GM23338 (cell line): ENCODE measurements around the gene MINDY3. TPM values are rescaled to one million over a fixed set of nuclear protein-coding genes. Genes with fewer than 3 reads are reported as not detected.

Experiments used
- ATAC-seq: fragments of 200-7000 bp; cut with Tn5 transposase; 3 replicates; pipeline ENCODE4 v1.9.1; 2020
- DNase-seq: peaks from one replicate; pipeline ENCODE4 v3.0.0-alpha.2; 2015; ENCODE audit warnings: low spot score
- H2AFZ ChIP-seq: fragments of 200-600 bp; sonication (generic); 2 replicates; pipeline ENCODE4 v1.8.0; 2016; ENCODE audit warnings: antibody characterized with exemption, mild to moderate bottlenecking, moderate library complexity
- H3F3A ChIP-seq: fragments of 200-600 bp; sonication (generic); replicated peaks from 2 replicates; pipeline ENCODE4 v1.8.0; 2017; ENCODE audit warnings: antibody characterized with exemption, mixed run types, low read depth
- H3K27ac ChIP-seq: fragments of 200-600 bp; sonication (generic); 2 replicates; pipeline ENCODE4 v1.6.1; 2016; ENCODE audit warnings: low read depth
- H3K27me3 ChIP-seq: fragments of 200-600 bp; sonication (generic); 2 replicates; pipeline ENCODE4 v1.8.0; 2016; ENCODE audit warnings: mild to moderate bottlenecking, mixed run types, moderate library complexity; ENCODE audit not compliant: insufficient read depth
- H3K36me3 ChIP-seq: fragments of 200-600 bp; sonication (generic); 2 replicates; pipeline ENCODE4 v1.8.0; 2016; ENCODE audit warnings: mild to moderate bottlenecking; ENCODE audit not compliant: insufficient read depth
- H3K4me1 ChIP-seq: fragments of 200-600 bp; sonication (generic); 2 replicates; pipeline ENCODE4 v1.8.0; 2016; ENCODE audit warnings: mild to moderate bottlenecking, moderate library complexity; ENCODE audit not compliant: insufficient read depth
- H3K4me2 ChIP-seq: fragments of 200-600 bp; sonication (generic); 2 replicates; pipeline ENCODE4 v1.7.1; 2017; ENCODE audit warnings: mixed run types
- H3K4me3 ChIP-seq: fragments of 200-600 bp; sonication (generic); 2 replicates; pipeline ENCODE4 v1.6.1; 2016; ENCODE audit warnings: mixed run types
- H3K79me2 ChIP-seq: fragments of 200-600 bp; sonication (generic); replicated peaks from 2 replicates; pipeline ENCODE4 v1.8.0; 2017; ENCODE audit warnings: mild to moderate bottlenecking; ENCODE audit not compliant: insufficient read depth
- H3K9me2 ChIP-seq: fragments of 200-600 bp; sonication (generic); 2 replicates; pipeline ENCODE4 v1.8.0; 2017; ENCODE audit not compliant: insufficient read depth
- H4K20me1 ChIP-seq: fragments of 200-600 bp; sonication (generic); replicated peaks from 2 replicates; pipeline ENCODE4 v1.8.0; 2017; ENCODE audit warnings: mild to moderate bottlenecking; ENCODE audit not compliant: insufficient read depth
- H3K27ac Mint-ChIP-seq: 2 replicates; pipeline ENCODE4 v1.8.0; 2020; ENCODE audit warnings: inconsistent platforms, mild to moderate bottlenecking, moderate library complexity, mixed read lengths
- H3K27me3 Mint-ChIP-seq: 3 replicates; pipeline ENCODE4 v1.8.0; 2022; ENCODE audit warnings: low read depth, mild to moderate bottlenecking, moderate library complexity, mixed read lengths, inconsistent platforms; ENCODE audit not compliant: insufficient read depth, poor library complexity
- H3K36me3 Mint-ChIP-seq: 3 replicates; pipeline ENCODE4 v1.8.0; 2021; ENCODE audit warnings: low read depth, mild to moderate bottlenecking, inconsistent platforms, moderate library complexity, mixed read lengths
- H3K4me1 Mint-ChIP-seq: 3 replicates; pipeline ENCODE4 v1.8.0; 2020; ENCODE audit warnings: mild to moderate bottlenecking, inconsistent platforms, mixed read lengths
- H3K4me3 Mint-ChIP-seq: 3 replicates; pipeline ENCODE4 v1.8.0; 2021; ENCODE audit warnings: moderate library complexity, mild to moderate bottlenecking, inconsistent platforms, mixed read lengths
- H3K9me3 Mint-ChIP-seq: 3 replicates; pipeline ENCODE4 v1.8.0; 2020; ENCODE audit warnings: moderate library complexity, mild to moderate bottlenecking, inconsistent platforms, mixed read lengths
- CREB1 ChIP-seq: fragments of 250-450 bp; sonication (Bioruptor Pico); IDR thresholded peaks from 2 replicates; pipeline ENCODE4 v1.5.0; 2020; ENCODE audit warnings: low read depth, mild to moderate bottlenecking, moderate library complexity
- EZH2 ChIP-seq: fragments of 200-600 bp; sonication (generic); IDR thresholded peaks from one replicate; pipeline ENCODE4 v1.8.0; 2017; ENCODE audit warnings: antibody characterized with exemption, mild to moderate bottlenecking, low read depth; ENCODE audit not compliant: unreplicated experiment
- EZH2phosphoT487 ChIP-seq: fragments of 200-600 bp; sonication (generic); IDR thresholded peaks from one replicate; pipeline ENCODE4 v1.8.1; 2018; ENCODE audit warnings: antibody characterized with exemption; ENCODE audit not compliant: unreplicated experiment
- JUNB ChIP-seq: IDR thresholded peaks from one replicate; pipeline ENCODE4 v1.6.1; 2016; ENCODE audit warnings: antibody characterized with exemption; ENCODE audit not compliant: unreplicated experiment
- NANOG ChIP-seq: IDR thresholded peaks from 2 replicates; pipeline ENCODE4 v1.6.1; 2016; ENCODE audit warnings: antibody characterized with exemption, borderline replicate concordance
- POLR2AphosphoS5 ChIP-seq: IDR thresholded peaks from 2 replicates; pipeline ENCODE4 v1.6.1; 2016; ENCODE audit warnings: antibody characterized with exemption, low read depth
- STAT1 ChIP-seq: IDR thresholded peaks from one replicate; pipeline ENCODE4 v1.6.1; 2016; ENCODE audit warnings: antibody characterized with exemption; ENCODE audit not compliant: unreplicated experiment
- ZNF114 ChIP-seq: fragments of 250-450 bp; sonication (Bioruptor Pico); IDR thresholded peaks from 2 replicates; pipeline ENCODE4 v1.5.0; 2020; ENCODE audit warnings: mild to moderate bottlenecking, moderate library complexity
- ZNF331 ChIP-seq: fragments of 250-450 bp; sonication (Bioruptor Pico); IDR thresholded peaks from 2 replicates; pipeline ENCODE4 v1.5.0; 2020; ENCODE audit warnings: low read depth, mild to moderate bottlenecking, moderate library complexity
- polyA plus RNA-seq: library from polyadenylated mRNA; unstranded; fragments of >200 nt; fragmentation: Nextera tagmentation; extraction: Ambion mirVana; gene quantifications from 2 replicates; pipeline ENCODE4 v1.2.1, GENCODE V29; 2016
- total RNA-seq: library from RNA; depleted of rRNA; stranded (reverse); fragments of >200 nt; shearing (Covaris generic); gene quantifications from 2 replicates; pipeline ENCODE4 v1.2.3, GENCODE V29; 2014
- TF ChIP-seq, protein P1 (sequence below), 2 experiments: fragments of 200-600 bp in 1 of 2; sonication (generic) in 1 of 2; conservative IDR thresholded peaks; 2 replicates each; pipeline versions ENCODE4 v1.5.1 to v1.6.1; 2016 to 2017; ENCODE audit warnings: antibody characterized with exemption in 2 of 2, low read depth in 2 of 2, mild to moderate bottlenecking in 2 of 2, moderate library complexity in 1 of 2
- TF ChIP-seq, protein P2 (sequence below): IDR thresholded peaks from one replicate; pipeline ENCODE4 v1.6.1; 2018; ENCODE audit warnings: antibody characterized with exemption; ENCODE audit not compliant: unreplicated experiment
- TF ChIP-seq, protein P3 (sequence below): IDR thresholded peaks from 2 replicates; pipeline ENCODE4 v1.6.1; 2016; ENCODE audit warnings: antibody characterized with exemption
- TF ChIP-seq, protein P4 (sequence below): fragments of 250-450 bp; sonication (Bioruptor Pico); IDR thresholded peaks from 2 replicates; pipeline ENCODE4 v1.5.0; 2020; ENCODE audit warnings: mild to moderate bottlenecking, moderate library complexity

Gene MINDY3
- total and polyA plus RNA-seq, 2 experiments from 2014 or later = 10.2 to 13.6 TPM

DNA sequence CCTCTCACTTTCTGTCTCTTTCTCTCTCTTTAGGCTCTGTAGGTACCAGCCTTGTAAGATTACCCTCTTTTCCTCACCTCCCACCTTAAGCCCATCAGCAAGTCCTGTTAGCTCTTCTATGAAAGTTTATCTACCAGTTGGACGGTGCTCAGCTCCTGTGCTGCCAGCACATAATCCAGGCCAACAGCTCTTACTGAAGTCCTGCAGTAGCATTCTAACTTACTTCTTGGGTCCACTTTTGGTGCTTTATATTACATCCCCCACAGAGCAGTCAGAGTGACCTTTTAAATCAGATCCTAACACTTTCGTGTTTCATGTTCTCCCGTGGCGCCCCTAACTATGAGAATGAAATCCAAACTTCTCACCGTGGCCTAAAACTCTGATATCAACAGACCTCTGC lies 101.7 kb downstream of the MINDY3 start:
- Mint-ChIP-seq H3K4me3 (no peak overlapping the region), H3K36me3 (no peaks in the 10 kb centered on the region), H3K27me3 (peaks cover 3% of the 10 kb centered on the region), H3K9me3 (peaks cover 3% of the 10 kb centered on the region), H3K27ac (no peak overlapping the region), H3K4me1 (no peaks in the 10 kb centered on the region)
- Histone ChIP-seq H3K4me1 (no peaks in the 10 kb centered on the region), H3K27me3 (no peaks in the 10 kb centered on the region), H4K20me1 (no peaks in the 10 kb centered on the region), H3K4me3 (no peak overlapping the region), H3K27ac (no peak overlapping the region), H3K4me2 (no peak overlapping the region), H3F3A (no peaks in the 10 kb centered on the region), H3K36me3 (no peaks in the 10 kb centered on the region), H3K9me2 (no peaks in the 10 kb centered on the region), H2AFZ (no peak overlapping the region), H3K79me2 (no peaks in the 10 kb centered on the region)
- TF ChIP-seq, protein P1, sequence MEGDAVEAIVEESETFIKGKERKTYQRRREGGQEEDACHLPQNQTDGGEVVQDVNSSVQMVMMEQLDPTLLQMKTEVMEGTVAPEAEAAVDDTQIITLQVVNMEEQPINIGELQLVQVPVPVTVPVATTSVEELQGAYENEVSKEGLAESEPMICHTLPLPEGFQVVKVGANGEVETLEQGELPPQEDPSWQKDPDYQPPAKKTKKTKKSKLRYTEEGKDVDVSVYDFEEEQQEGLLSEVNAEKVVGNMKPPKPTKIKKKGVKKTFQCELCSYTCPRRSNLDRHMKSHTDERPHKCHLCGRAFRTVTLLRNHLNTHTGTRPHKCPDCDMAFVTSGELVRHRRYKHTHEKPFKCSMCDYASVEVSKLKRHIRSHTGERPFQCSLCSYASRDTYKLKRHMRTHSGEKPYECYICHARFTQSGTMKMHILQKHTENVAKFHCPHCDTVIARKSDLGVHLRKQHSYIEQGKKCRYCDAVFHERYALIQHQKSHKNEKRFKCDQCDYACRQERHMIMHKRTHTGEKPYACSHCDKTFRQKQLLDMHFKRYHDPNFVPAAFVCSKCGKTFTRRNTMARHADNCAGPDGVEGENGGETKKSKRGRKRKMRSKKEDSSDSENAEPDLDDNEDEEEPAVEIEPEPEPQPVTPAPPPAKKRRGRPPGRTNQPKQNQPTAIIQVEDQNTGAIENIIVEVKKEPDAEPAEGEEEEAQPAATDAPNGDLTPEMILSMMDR (conservative IDR thresholded peaks at IDR 0.05; ENCODE audit: low read depth in 2 of 2) = no peak
- TF ChIP-seq EZH2 (no peak), POLR2AphosphoS5 (no peak), CREB1 (CRISPR knock-in tag) (no peak), NANOG (no peak), ZNF331 (CRISPR knock-in tag) (no peak), EZH2phosphoT487 (no peak), ZNF114 (CRISPR knock-in tag) (no peak), STAT1 (no peak), JUNB (no peak)
- TF ChIP-seq, protein P2, sequence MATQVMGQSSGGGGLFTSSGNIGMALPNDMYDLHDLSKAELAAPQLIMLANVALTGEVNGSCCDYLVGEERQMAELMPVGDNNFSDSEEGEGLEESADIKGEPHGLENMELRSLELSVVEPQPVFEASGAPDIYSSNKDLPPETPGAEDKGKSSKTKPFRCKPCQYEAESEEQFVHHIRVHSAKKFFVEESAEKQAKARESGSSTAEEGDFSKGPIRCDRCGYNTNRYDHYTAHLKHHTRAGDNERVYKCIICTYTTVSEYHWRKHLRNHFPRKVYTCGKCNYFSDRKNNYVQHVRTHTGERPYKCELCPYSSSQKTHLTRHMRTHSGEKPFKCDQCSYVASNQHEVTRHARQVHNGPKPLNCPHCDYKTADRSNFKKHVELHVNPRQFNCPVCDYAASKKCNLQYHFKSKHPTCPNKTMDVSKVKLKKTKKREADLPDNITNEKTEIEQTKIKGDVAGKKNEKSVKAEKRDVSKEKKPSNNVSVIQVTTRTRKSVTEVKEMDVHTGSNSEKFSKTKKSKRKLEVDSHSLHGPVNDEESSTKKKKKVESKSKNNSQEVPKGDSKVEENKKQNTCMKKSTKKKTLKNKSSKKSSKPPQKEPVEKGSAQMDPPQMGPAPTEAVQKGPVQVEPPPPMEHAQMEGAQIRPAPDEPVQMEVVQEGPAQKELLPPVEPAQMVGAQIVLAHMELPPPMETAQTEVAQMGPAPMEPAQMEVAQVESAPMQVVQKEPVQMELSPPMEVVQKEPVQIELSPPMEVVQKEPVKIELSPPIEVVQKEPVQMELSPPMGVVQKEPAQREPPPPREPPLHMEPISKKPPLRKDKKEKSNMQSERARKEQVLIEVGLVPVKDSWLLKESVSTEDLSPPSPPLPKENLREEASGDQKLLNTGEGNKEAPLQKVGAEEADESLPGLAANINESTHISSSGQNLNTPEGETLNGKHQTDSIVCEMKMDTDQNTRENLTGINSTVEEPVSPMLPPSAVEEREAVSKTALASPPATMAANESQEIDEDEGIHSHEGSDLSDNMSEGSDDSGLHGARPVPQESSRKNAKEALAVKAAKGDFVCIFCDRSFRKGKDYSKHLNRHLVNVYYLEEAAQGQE = no peak
- TF ChIP-seq, protein P3, sequence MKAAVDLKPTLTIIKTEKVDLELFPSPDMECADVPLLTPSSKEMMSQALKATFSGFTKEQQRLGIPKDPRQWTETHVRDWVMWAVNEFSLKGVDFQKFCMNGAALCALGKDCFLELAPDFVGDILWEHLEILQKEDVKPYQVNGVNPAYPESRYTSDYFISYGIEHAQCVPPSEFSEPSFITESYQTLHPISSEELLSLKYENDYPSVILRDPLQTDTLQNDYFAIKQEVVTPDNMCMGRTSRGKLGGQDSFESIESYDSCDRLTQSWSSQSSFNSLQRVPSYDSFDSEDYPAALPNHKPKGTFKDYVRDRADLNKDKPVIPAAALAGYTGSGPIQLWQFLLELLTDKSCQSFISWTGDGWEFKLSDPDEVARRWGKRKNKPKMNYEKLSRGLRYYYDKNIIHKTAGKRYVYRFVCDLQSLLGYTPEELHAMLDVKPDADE = no peak
- TF ChIP-seq, protein P4, sequence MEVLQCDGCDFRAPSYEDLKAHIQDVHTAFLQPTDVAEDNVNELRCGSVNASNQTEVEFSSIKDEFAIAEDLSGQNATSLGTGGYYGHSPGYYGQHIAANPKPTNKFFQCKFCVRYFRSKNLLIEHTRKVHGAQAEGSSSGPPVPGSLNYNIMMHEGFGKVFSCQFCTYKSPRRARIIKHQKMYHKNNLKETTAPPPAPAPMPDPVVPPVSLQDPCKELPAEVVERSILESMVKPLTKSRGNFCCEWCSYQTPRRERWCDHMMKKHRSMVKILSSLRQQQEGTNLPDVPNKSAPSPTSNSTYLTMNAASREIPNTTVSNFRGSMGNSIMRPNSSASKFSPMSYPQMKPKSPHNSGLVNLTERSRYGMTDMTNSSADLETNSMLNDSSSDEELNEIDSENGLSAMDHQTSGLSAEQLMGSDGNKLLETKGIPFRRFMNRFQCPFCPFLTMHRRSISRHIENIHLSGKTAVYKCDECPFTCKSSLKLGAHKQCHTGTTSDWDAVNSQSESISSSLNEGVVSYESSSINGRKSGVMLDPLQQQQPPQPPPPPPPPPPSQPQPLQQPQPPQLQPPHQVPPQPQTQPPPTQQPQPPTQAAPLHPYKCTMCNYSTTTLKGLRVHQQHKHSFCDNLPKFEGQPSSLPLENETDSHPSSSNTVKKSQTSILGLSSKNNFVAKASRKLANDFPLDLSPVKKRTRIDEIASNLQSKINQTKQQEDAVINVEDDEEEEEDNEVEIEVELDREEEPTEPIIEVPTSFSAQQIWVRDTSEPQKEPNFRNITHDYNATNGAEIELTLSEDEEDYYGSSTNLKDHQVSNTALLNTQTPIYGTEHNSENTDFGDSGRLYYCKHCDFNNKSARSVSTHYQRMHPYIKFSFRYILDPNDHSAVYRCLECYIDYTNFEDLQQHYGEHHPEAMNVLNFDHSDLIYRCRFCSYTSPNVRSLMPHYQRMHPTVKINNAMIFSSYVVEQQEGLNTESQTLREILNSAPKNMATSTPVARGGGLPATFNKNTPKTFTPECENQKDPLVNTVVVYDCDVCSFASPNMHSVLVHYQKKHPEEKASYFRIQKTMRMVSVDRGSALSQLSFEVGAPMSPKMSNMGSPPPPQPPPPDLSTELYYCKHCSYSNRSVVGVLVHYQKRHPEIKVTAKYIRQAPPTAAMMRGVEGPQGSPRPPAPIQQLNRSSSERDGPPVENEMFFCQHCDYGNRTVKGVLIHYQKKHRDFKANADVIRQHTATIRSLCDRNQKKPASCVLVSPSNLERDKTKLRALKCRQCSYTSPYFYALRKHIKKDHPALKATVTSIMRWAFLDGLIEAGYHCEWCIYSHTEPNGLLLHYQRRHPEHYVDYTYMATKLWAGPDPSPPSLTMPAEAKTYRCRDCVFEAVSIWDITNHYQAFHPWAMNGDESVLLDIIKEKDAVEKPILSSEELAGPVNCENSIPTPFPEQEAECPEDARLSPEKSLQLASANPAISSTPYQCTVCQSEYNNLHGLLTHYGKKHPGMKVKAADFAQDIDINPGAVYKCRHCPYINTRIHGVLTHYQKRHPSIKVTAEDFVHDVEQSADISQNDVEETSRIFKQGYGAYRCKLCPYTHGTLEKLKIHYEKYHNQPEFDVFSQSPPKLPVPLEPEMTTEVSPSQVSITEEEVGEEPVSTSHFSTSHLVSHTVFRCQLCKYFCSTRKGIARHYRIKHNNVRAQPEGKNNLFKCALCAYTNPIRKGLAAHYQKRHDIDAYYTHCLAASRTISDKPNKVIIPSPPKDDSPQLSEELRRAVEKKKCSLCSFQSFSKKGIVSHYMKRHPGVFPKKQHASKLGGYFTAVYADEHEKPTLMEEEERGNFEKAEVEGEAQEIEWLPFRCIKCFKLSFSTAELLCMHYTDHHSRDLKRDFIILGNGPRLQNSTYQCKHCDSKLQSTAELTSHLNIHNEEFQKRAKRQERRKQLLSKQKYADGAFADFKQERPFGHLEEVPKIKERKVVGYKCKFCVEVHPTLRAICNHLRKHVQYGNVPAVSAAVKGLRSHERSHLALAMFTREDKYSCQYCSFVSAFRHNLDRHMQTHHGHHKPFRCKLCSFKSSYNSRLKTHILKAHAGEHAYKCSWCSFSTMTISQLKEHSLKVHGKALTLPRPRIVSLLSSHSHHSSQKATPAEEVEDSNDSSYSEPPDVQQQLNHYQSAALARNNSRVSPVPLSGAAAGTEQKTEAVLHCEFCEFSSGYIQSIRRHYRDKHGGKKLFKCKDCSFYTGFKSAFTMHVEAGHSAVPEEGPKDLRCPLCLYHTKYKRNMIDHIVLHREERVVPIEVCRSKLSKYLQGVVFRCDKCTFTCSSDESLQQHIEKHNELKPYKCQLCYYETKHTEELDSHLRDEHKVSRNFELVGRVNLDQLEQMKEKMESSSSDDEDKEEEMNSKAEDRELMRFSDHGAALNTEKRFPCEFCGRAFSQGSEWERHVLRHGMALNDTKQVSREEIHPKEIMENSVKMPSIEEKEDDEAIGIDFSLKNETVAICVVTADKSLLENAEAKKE = no peak
- DNase-seq = no peak
- no peak for ATAC-seq
